Measurements from ENCODE around the gene EMP1.

The EMP1 gene

DNA sequence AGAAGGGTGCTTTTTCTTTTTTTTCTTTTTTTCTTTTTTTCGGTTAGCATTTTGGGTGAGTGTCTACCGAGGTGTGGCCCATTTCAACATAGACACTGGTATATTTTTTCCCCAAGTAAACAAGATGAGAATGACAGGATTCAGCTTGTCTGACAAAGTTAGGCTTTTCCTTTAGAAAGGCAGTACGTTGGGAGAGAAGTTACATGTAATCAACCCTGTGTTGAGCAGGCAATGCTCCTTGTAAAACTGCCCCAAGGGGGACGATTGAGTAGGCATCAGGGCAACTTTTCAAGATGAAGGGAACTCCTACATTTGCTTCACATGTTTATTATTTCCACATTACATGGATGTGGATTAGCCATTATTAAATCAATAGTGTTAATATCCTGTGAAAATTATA, 1.7 kb downstream of the EMP1 start:
- DNase-seq: no peak

DNA sequence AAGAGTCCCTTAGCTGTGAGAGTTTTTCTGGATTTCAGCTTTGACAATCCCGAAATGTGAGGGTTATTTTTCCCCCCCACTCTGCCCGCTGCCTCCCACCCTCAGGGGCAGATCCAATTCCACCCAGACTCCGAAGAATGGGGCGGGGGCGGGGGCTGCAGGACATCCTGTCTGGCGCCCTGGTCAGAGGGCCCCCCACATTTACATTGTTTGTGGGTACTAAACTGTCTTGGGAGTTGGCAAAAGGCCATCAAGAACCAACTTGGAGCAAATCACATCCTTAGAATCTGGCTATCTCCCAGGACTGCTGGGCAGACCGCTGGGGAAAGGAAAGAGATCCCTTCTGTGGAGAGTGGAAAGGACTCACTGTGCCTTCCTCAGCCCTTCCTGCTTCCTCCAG, 2.4 kb downstream of the EMP1 start:
- no peak for DNase-seq

DNA sequence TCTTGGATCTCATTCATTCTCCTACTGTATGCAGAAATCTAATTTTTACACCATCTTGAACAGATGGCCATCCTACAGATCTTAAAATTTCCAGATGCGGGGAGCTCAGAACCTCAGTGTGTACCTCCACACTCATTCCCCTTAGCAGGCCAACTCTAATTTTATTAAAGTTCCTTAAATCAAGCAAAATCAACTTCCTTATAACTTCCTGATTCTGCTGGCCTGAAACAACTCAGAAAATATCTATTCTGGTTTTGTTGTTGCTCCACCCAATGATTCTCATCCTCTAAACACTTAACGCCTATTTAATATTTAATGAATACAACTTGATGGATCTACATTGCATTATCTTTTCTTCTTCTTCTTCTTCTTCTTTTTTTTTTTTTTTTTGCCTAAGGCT, 3.1 kb downstream of the EMP1 start:
- no peak for DNase-seq

DNA sequence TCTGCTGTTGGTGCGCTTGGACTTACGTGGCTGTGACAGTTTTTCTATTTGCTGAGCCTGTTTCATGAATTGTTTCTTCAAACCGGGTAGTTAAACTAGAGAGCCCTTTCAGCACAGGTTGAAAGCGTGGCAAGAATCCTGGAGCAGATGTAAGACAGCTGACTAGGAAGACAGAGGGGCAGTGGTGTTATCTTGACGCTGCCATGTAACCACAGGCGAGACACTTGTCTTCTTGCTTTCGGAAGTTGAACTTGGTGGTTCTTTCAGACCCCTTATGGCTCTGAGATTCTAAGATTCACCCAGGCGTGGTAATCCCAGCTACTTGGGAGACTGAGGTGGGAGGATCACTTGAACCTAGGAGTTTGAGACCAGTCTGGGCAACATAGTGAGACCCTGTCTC, 4.3 kb downstream of the EMP1 start:
- DNase-seq: no peak

DNA sequence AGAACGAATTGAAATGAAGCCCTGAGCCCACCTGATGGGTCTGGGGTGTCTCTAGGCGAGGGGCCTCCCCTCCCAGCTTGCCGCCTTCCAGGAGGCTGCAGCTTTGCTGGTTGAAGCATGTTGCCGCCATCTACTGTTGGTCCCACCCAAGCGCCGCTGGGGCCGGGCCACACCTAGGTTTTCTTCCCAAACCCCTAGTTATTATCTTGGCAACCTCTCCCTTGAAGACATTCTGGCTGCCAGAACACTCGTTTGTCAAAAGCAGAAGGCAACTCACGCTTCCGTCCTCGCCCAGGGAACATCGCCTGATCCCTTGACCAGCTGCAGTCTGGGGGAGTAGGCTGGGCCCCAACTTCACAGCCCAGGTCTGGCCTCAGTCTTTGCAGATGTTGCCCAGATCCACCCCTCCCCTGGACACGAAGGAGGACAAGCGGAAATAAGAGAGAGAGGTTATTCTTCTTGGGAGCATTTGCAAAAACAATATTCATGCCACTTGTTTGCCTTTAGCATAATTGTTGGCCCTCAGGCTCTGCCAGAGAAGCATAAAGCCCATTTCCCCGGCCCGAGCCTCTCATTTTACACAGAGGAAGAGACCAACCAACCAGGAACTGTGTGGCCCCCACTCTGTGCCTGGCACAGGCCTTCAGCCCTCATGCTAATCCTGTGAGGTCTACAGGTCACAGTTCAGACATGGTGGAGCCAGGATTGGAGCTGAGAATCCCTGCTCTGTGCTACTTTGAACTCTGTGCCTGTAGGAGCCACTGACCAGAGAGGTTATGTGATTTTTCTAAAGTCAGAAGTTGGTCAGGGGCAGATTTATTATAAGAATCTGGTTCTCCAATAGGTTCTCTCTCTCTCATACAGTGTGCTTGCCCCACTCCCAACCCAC, 6.8 kb downstream of the EMP1 start:
- DNase-seq: no peak

DNA sequence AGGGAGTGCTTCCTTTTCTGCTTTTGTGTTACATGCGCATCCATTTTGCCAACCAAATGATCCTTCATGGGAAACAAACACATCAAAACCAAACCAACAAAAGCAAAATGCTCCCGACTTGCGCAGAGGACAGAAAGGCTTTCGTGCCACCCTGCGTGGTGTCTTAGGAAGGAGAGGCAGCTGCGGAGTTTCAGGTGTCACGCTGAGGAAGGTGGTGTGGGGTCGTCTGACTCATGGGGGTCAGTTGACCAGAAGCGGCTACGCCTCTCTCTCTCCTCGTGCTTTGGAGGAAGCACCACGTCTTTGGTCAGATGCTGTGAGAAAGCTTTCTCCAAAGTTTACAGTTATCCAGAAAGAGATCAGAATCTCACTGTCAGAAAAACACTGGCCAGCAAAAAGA, 7.9 kb downstream of the EMP1 start:
- DNase-seq: no peak

DNA sequence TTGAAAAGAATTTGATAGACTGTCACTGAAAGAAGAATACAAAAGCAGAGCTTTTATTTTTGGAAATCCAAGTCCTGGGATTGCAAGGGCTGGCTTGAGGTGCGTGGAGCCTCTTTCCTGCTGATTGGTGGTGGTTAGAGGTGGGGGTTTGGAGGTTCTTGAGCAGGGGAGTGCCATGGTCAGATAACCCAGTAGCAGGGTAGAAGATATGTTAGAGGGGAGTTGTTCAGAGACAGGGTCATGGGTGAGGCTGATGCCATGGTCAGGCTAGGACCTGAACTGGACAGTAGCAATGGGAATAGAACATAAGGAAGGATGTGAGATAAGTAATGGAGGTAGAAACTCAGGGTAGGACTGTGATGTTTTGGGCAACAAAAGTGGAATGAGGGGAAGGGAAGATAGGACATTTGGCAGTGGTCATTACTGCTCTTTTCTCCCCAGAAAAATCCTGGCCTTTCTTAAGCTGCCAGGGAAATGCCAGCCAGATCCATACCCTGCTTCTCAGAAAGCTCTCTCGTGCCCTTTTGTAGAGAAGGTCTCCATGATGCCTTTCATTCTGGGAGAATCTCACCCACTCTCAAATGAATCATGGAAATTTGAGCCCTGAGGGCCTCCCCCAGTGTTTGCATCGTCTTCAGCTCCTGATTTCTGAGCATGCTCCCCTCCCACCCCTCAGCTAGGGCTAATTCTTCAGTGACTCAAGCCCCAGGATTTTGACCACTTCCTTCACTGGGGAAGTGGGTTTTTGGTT, 9.5 kb downstream of the EMP1 start:
- no peak for DNase-seq

DNA sequence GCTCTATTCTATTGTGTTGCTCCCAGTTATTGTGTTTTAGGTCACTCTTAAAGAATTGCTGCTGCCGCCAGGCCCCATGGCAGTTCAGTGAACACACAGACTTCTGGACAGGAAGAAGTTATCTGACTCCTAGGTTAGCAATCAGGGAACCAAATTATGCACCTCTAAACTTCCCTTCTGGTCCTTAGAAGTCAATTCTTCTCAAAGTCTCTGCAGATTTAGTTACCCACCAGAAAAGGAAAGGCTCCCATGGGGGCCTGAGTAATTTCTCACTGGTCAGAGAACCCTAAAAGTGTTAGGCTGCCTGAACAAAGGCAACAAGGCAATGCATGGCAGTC, 10.0 kb downstream of the EMP1 start:
- no peak for DNase-seq

DNA sequence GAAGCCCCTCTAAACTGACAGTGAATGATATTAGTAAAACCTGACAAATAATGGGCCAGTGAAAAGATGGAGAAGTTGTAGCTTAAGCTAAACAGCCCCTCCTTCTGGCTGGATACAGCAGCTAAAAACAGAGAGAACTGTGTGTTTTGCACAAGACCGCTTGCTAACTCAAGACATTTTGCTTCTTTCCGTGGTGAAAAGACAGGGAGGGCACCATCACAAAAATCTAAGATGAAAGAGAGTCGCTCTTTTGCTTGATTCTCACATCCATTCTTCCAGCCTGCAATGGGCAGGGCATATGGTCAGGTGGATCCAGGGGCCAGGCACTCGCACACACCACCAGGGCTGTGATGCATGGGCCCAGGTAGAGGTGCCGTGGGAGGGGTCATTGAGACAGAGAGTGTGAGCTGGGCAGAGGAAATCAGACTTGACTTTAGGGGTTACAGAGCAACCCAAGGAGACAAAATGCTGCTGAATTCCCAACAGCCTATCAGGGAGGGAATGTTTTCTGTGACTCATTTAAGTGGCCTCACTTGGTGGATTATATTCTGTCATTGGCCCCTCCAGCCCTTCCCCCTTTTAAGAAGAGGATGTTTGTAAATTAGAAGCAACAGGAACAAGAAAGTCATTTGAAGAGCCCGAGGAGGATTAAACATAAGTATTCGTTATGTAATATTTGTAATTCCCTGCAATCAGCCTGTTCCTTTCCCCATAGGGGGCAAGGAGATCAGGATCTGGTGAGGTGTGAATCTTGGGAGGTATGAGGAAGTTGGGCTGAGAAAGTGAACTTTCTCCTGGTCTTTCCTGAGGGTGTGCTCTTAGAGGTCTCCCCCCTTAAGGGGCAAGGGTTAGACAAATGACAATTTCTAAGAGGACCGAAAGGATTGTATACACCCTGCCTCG, 12.3 kb downstream of the EMP1 start:
- DNase-seq: no peak

DNA sequence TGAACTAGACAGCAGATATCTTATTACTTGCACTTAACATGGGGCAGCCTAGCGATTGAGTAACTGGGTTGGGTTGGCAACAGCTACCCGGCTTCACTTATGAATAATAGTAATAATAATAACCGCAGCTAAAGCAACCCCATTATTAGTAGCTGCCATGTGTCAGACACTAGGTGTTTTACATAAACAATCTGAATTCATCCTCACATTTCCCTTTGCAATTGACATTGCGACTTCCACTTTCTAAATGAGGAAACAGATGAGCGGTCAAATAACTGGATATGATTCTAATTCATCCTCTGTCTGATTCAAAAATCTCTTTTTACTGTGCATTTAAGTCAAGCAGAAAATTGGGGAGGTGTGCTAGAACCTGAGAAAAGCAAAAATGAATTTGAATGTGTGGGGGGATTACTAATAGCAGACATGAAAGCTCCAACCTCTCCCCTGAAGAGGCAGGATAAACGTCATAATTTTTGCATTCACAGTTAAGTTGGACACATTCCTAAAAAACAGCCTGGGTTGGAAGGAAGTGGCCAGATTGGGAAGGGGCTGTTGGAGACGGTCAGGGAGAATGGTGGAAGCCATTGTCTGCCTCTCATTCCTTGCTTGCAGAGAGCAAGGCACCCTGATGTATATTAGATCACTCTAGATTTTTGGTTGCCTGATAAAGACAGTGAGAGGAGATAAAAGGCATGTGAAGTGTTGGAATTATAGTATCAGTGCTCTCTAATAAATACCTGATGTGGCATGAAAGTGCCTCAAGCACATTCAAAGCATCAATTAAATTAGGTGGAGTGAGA, 13.1 kb downstream of the EMP1 start:
- DNase-seq: no peak

DNA sequence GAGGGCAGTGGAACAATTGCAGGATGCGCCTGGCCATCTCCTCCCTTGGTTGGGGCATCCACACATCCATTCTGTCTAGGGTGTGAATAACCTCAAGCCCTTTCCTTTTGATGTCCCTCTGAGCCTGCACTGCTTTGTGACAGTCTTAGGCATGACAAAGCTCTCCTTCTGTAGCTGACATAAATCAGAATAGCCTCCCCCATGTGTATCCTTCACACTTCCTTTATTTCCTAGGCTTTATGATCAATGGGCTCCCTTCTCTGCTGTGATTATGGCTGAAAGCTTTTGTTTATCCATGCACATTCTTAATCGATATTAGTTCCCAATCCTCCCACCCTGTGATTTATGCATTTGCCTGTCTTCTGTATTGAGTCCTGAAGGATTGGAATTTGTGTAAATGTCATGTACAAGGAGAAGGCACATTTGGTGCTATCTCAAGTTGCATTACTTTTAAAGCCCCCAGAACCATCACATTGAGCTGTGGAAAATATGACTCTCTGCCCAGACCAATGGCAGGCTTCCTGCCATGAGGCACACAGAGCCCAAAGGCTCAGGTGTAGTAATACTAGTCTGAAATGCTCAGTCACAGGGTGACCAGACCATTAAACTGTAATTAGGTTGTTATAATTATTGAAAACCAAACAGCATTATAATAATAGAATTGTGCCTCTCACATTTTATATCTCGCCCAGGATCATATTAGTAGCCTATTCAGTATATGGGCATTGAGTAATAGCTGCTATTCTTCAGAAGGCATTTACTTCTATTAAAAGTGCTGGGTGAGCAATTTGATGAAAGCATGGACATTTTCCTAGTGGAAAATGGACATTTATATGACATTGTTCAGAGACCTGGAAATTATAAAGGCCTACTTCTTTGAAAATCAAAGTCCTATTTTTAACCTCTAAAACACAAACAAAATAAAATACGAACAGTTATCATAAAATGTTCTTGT, 14.0 kb downstream of the EMP1 start:
- no peak for DNase-seq

DNA sequence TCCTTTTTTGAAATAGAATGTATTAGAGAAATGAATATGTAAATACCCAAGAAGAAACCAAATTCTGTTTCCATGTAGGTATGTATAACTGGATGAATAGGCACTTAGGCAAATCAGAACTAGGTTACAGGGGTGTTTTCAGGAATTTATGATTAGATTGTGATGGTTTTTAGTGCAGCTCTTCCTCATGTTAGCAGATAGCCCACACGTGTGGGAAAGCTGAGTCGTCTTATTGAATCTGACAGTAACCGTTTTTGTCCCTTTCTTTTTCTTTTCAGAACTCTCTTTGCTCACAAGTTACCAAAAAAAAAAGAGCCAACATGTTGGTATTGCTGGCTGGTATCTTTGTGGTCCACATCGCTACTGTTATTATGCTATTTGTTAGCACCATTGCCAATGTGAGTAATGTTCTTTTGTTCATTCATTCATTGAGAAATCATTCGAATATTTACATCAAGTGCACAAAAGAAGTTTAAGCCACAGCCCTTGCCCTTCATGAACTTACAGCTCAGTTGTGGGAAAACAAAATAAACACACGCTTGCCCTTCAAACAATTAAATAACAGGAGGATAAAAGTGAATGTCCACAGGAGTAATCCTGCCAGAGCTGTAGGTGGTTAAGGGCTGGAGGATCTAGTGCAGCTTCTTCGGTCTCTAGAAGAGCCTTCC, 14.8 kb downstream of the EMP1 start:
- DNase-seq: no peak

DNA sequence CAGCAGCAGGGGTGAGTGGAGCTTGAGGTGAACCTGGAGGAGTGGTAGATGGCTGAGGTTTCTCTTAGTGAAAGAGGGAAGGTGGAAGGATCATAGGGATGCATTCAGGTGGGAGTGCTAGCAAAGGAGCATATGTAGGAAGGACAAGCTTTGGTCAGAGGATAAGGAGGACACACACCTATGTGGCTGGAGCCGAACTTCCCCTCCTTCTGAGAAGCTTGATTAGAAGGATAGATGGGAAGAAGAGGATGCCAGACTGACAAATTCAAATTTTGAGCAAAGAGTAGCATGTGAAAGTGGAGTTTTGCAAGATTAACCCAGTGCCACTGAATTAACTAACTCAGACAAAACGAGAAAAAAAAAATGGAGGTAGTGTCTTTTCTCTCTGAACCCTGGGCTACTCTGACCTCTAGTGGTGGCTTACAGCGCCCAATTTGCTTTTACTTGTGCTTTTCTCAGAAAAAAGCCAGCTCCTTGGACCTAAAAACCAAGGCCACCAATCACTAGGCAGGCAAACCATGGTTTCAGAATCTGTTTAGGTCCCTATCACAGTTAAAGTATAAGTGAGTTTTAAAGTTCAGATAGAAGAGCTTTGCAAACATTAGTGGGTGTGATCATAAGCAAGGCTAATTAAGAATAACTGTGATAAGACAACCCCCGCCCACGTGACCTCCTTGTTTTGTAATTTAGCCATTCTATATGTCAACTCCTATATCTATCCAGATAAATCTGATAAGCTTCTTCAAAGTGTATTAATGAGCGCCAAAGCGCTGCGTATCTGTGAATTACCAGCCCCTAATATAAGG, 15.5 kb downstream of the EMP1 start:
- DNase-seq: peak; percentile 37

DNA sequence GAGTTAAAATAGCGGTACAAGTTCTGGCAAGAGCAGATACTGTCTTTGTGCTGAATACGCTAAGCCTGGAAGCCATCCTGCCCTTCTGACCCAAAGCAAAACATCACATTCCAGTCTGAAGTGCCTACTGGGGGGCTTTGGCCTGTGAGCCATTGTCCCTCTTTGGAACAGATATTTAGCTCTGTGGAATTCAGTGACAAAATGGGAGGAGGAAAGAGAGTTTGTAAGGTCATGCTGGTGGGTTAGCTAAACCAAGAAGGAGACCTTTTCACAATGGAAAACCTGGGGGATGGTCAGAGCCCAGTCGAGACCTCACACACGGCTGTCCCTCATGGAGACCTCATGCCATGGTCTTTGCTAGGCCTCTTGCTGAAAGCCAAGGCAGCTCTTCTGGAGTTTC, 18.5 kb downstream of the EMP1 start:
- no peak for DNase-seq

DNA sequence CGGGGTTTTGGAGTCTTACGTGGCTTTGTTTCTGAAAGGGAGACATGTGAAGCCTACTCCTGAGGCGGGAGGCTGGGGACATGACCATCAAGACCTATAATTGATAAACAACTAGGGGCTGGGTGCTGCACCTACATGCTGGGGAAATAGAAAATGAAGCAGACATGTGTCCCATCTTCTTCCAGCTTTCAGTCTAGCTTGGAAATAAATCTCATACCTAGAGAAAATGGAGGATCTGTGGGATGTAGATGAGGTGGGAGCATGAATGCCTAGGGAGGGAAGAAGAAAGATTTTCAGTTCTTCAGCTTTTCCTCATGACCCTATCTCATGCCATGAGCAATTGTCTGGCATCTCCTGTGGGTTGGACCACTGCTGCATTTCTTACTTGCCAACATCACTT, 22.1 kb downstream of the EMP1 start:
- DNase-seq: no peak

DNA sequence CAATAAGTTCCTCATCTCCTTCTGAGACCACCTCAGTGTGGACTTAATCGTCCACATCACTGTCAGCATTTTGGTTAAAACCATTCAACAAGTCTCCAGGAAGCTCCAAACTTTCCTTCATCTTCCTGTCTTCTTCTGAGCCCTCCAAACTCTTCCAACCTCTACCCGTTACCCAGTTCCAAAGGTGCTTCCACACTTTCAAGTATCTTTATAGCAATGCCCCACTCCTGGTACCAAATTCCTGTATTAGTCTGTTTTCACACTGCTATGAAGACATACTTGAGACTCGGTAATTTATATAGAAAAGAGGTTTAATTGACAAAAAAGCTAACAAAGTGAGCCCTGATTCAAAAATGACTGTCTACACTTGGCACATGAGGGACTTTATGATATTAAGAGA, 22.8 kb downstream of the EMP1 start:
- no peak for DNase-seq

DNA sequence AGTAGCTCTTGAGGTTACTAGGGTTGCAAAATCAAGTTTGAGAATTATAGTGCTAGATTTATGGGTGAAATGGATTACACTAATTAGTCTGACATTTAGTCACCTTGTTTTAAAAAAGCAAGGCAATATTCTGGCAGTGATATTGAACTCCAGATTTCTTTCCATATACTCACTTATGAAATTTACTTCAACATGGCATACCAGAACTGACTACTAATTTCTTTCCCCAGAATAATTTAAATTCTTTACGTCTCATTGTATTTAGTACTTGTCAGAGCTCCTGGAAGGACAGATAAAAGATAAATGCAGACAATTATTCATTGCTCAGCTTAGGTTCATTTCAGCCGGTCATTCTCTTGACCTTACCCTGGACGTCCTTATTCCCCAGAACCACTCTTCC, 24.3 kb downstream of the EMP1 start:
- no peak for DNase-seq

DNA sequence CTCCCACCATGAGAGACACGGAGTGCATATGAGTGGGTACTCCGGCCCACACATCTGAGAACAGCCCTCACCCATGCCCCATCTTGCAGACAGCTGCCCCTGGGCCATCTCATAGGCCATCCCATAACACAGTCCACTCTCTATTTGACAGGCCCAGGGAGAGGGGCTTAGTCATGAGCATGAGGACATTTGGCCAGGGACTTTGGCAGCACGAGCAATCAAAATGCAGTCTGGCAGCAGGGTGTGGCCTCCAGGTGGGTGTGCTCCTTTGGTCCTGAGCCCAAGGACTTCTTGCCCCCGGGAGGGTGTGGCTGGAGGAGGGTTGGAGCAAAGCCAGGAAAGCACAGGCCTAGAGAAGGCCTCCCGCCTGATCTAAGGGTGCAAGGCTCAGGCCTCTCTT, 25.6 kb downstream of the EMP1 start:
- DNase-seq: no peak

DNA sequence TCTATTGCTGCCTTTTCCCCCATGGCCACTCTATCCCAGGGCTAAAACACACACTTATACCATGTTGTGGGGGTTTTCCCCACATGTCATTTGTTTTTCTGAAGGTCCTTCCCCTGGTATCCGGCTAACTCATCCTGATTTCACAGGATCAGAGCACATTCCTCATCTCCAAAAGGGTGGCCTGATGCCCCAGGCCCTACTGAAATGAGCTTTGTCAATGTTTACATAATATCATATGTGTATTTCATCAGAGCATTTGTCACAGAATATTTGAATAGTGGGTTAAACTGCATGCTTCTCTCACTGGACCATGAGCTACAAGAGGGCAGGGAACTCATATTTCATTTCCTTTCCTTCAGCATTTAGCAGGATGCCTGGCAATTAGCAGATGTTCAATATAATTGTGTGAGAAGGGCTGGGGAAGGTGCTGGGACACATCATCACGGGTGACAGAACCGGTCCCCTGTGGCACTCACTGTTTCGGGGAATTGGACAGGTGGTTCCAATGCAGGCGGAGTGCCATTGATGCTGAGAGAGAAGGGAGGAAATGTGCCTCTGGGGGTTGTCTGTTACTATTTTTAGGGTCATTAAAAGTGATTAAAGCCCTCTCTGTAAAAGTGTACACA, 26.8 kb downstream of the EMP1 start:
- no peak for DNase-seq

DNA sequence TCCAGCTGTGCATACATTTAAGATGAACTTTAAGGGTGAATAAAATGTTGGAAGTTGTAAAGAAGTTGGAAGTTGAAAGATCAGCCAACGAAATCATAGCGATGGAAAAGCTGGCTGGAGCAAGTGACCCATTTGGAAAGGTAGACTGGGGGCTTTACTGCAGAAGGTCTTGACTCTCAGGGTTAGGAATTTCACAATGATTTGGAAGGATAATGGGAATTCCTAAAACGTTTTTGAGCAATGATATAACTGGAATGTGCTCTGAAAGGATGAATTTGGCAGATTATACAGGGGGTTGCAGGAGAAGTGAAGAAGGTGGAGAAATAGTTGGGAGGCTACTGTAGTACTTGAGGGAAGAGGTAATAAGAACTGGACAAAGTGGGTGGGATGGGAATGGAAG, 27.4 kb downstream of the EMP1 start:
- DNase-seq: no peak

Data from NCI-H2081 treated with DMSO at 0.1 percent for 48 hours (cell line).